GM13976 (cell line): ENCODE data around the gene ADRB2.
"Not testable (repeated sequence)": the region's sequence is repeated elsewhere in the genome, so short reads cannot be mapped to it uniquely, and the experiment has no call there.

Experiments
- DNase-seq: peaks from one replicate; pipeline ENCODE4 v3.0.0; 2012; ENCODE audit warnings: low spot score
- CTCF ChIP-seq: IDR thresholded peaks from 2 replicates; pipeline ENCODE4 v1.5.1; 2012; ENCODE audit warnings: borderline replicate concordance, mild to moderate bottlenecking; ENCODE audit not compliant: insufficient read depth; ENCODE audit errors: extremely low read depth, missing control alignments, control extremely low read depth
- in situ Hi-C: fragments of 300-500 bp; cut with MboI; formaldehyde crosslinking; loops from one replicate; pipeline ENCODE4 v1.12.0; 2022; ENCODE audit warnings: low sequenced_read_pairs, mixed read lengths, inconsistent platforms; ENCODE audit not compliant: unreplicated experiment

The ADRB2 gene

GRCh38 chr5:148794275-148794674, 32.1 kb upstream of the ADRB2 start:
- DNase-seq = no peak
- TF ChIP-seq CTCF = no peak
- in situ Hi-C loops = no loop called here

- DNase-seq = no peak
- in situ Hi-C loops = no loop called here
- no peak for TF ChIP-seq CTCF
Observed at GRCh38 chr5:148794729-148795561, 31.5 kb upstream of the ADRB2 start.

GRCh38 chr5:148796936-148797335, 29.5 kb upstream of the ADRB2 start:
- in situ Hi-C loops = no loop called here
- no peak for TF ChIP-seq CTCF
- DNase-seq = no peak

DNA sequence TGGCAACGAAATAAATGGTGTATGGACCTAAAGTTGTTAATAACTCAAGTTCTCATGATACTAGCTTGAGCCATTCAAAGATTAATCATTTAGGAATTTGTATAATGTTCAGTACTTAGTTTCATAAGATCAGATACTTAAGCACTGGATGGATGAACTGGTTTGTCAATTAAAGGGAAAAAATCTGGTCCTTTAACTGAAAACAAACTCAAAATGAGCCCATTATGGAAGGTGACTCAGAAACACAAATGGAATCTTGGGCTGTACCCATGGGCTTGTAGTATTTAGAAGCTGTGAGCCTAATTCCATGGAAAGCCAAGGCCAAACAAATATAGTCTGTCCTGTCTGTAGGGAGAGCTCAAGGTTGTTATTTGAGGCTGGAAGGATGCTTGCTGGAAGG, 27.6 kb upstream of the ADRB2 start:
- no peak for DNase-seq
- TF ChIP-seq CTCF = no peak
- in situ Hi-C loops = no loop called here

- no peak for TF ChIP-seq CTCF
- DNase-seq = no peak
- in situ Hi-C loops = no loop called here
Observed at GRCh38 chr5:148799737-148800527, 26.5 kb upstream of the ADRB2 start.

GRCh38 chr5:148801682-148802276, 24.6 kb upstream of the ADRB2 start:
- in situ Hi-C loops = no loop called here
- no peak for DNase-seq
- no peak for TF ChIP-seq CTCF

DNA sequence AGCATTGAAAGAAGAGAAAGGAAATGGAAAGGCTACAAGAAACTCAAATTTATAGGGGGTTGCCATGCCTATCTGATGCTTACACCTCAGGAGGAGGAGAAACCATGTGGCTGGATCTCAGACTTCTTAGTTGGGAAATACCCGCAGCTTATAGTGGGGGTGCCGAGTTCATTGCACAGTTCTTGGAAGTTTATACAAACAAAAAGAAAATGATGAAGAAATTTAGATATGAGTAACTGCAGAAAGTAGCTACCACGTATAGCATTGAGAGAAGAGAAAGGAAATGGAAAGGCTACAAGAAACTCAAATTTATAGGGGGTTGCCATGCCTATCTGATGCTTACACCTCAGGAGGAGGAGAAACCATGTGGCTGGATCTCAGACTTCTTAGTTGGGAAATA, 23.0 kb upstream of the ADRB2 start:
- in situ Hi-C loops, DNase-seq: not testable (repeated sequence)
